Omental fat pad (tissue), 4 donors: ENCODE results near the gene MACIR. TPM values are rescaled to one million over a fixed set of nuclear protein-coding genes. Genes with fewer than 3 reads are reported as not detected.

Source experiments
- ATAC-seq: fragments of 150-250 bp; one replicate; pipeline ENCODE4 v1.9.1; 2016; ENCODE audit warnings: mild to moderate bottlenecking, moderate library complexity; ENCODE audit not compliant: low FRiP score
- DNase-seq: peaks from one replicate; pipeline ENCODE4 v3.0.0-alpha.2; 2019; ENCODE audit warnings: low spot score
- CTCF ChIP-seq, 3 donors: fragments of 450-650 bp; IDR thresholded peaks; one replicate each; pipeline ENCODE4 v1.5.1; 2016 to 2017; ENCODE audit warnings: antibody characterized with exemption in 3 of 3, mild to moderate bottlenecking in 3 of 3, moderate library complexity in 2 of 3
- total RNA-seq, 4 donors: library from RNA; depleted of rRNA; stranded (reverse); fragments of >200 nt; gene quantifications; one replicate each; pipeline ENCODE4 v1.1.0, GENCODE V29; 2016

The MACIR gene, protein sequence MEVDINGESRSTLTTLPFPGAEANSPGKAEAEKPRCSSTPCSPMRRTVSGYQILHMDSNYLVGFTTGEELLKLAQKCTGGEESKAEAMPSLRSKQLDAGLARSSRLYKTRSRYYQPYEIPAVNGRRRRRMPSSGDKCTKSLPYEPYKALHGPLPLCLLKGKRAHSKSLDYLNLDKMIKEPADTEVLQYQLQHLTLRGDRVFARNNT
- 10 to 100 TPM; 18.6 to 50.6 (median 23.3) TPM for total RNA-seq

- no peak for TF ChIP-seq CTCF (IDR thresholded peaks at IDR 0.05)
- DNase-seq (peak; percentile 84), ATAC-seq (peak; percentile 93)
Observed at GRCh38 chr5:103258368-103258956, at the start of gene MACIR. TSS of gene MACIR (plus strand) at chr5:103258763. CDS start at chr5:103275920, 17,157 bp downstream.

GRCh38 chr5:103209065-103209464 is 49.5 kb upstream of the MACIR start:
- DNase-seq (no peak), ATAC-seq (no peak)
- no peak for TF ChIP-seq CTCF (IDR thresholded peaks at IDR 0.05)

DNA sequence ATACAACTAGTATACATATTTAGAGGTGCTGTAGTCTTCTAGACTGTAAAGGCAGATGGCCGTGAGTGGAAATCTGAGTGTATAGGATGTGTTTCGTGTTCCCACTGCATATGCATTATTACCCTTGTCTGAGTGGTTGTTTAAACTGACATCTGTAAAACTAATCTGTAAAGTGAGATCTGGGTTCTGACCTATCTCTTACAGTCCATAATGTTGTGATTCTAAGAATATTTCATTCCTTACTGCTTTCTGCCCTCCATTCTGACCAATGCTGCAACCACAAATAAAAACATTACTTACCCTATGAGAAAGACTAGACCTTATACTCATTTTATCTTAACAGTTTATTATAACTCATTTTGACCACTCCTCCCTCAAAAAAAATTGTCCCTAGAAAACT is 47.6 kb upstream of the MACIR start:
- no peak for ATAC-seq
- no peak for DNase-seq
- TF ChIP-seq CTCF (IDR thresholded peaks at IDR 0.05), result no peak

- DNase-seq, result no peak
- no peak for TF ChIP-seq CTCF (IDR thresholded peaks at IDR 0.05)
- no peak for ATAC-seq
Observed at GRCh38 chr5:103211576-103212561, 46.7 kb upstream of the MACIR start.

GRCh38 chr5:103216137-103216536 is 42.4 kb upstream of the MACIR start:
- ATAC-seq (no peak), DNase-seq (no peak)
- no peak for TF ChIP-seq CTCF (IDR thresholded peaks at IDR 0.05)

DNA sequence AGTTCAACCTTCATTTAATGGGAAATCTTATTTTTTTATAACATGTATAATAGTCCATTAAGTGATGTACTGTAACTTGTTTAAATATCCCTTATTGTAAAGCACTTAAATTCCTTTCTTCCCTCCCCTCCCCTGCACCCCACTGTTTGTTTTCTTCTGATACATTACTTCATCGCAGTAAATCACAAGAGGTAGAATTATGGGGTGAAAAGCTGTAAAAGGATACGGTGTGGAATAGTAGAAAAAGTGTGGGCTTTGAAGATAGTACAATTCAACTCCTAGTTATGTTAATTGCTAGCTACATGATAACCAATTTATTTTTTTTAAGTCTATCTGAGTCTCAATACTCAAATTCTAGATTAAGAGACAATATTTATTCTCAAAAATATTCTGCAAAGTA is 41.9 kb upstream of the MACIR start:
- DNase-seq (no peak), ATAC-seq (no peak)
- TF ChIP-seq CTCF (IDR thresholded peaks at IDR 0.05), result no peak
